Stomach (tissue), 4 donors: ENCODE measurements around the gene LY86.

ENCODE experiments used
- CTCF ChIP-seq, 7 experiments: fragments of 450-650 bp in 4 of 7; fragments of 200-600 bp in 3 of 7; sonication (generic) in 3 of 7; IDR thresholded peaks; one replicate each; pipeline ENCODE4 v1.5.1; 2016 to 2019; ENCODE audit warnings: antibody characterized with exemption in 7 of 7, control low read depth in 2 of 7, mild to moderate bottlenecking in 1 of 7
- EP300 ChIP-seq: sonication (generic); formaldehyde crosslinking; IDR thresholded peaks from one replicate; pipeline ENCODE4 v1.6.1; 2017; ENCODE audit warnings: antibody characterized with exemption
- POLR2A ChIP-seq, 4 donors: fragments of 450-650 bp; IDR thresholded peaks; one replicate each; pipeline ENCODE4 v1.6.1; 2016; ENCODE audit warnings: antibody characterized with exemption in 4 of 4, control low read depth in 2 of 4, mild to moderate bottlenecking in 1 of 4, moderate library complexity in 1 of 4
- POLR2AphosphoS5 ChIP-seq, 3 donors: sonication (generic); formaldehyde crosslinking; IDR thresholded peaks; one replicate each; pipeline ENCODE4 v1.6.1; 2016; ENCODE audit warnings: antibody characterized with exemption in 3 of 3

GRCh38 chr6:6579281-6579680 is 9.2 kb upstream of the LY86 start:
- no peak for TF ChIP-seq POLR2AphosphoS5 (IDR thresholded peaks at IDR 0.05)
- TF ChIP-seq CTCF (IDR thresholded peaks at IDR 0.05) = no peak
- TF ChIP-seq POLR2A (IDR thresholded peaks at IDR 0.05) = no peak
- TF ChIP-seq EP300 = no peak
